Vagina (tissue), 2 donors: ENCODE results near the gene CYP26B1. TPM values are rescaled to one million over a fixed set of nuclear protein-coding genes. Genes with fewer than 3 reads are reported as not detected.

Experiments
- DNase-seq, 2 donors: peaks; one replicate each; pipeline ENCODE4 v3.0.0-alpha.2; 2017; ENCODE audit errors: extremely low spot score in 2 of 2
- H3K27ac ChIP-seq: fragments of 200-600 bp; sonication (generic); one replicate; pipeline ENCODE4 v1.5.1; 2019
- H3K27me3 ChIP-seq: fragments of 200-600 bp; sonication (generic); one replicate; pipeline ENCODE4 v1.5.1; 2019
- H3K36me3 ChIP-seq, 2 donors: fragments of 200-600 bp; sonication (generic); one replicate each; pipeline ENCODE4 v1.5.1; 2017 to 2019
- H3K4me1 ChIP-seq: fragments of 200-600 bp; sonication (generic); one replicate; pipeline ENCODE4 v1.5.1; 2019
- H3K4me3 ChIP-seq, 2 donors: fragments of 200-600 bp; sonication (generic); 1 replicate in 1 of 2; 2 replicates in 1 of 2; pipeline ENCODE4 v1.5.1; 2016 to 2019
- H3K9me3 ChIP-seq: fragments of 200-600 bp; sonication (generic); one replicate; pipeline ENCODE4 v1.5.1; 2019
- CTCF ChIP-seq, 3 experiments: fragments of 450-650 bp in 2 of 3; fragments of 200-600 bp in 1 of 3; sonication (generic) in 1 of 3; IDR thresholded peaks; one replicate each; pipeline ENCODE4 v1.5.1; 2017 to 2019; ENCODE audit warnings: antibody characterized with exemption in 3 of 3, mild to moderate bottlenecking in 2 of 3, moderate library complexity in 2 of 3
- POLR2A ChIP-seq, 2 donors: fragments of 450-650 bp; IDR thresholded peaks; one replicate each; pipeline ENCODE4 v1.6.1; 2017; ENCODE audit warnings: antibody characterized with exemption in 2 of 2, mild to moderate bottlenecking in 2 of 2, moderate library complexity in 2 of 2
- POLR2AphosphoS5 ChIP-seq, 2 donors: sonication (generic); formaldehyde crosslinking; IDR thresholded peaks; one replicate each; pipeline ENCODE4 v1.9.0; 2017; ENCODE audit warnings: antibody characterized with exemption in 2 of 2, mild to moderate bottlenecking in 2 of 2, low read depth in 1 of 2; ENCODE audit not compliant: insufficient read depth in 1 of 2
- intact Hi-C: fragments of 100-400 bp; cut with DNase I; formaldehyde crosslinking; loops from one replicate; pipeline ENCODE4 v1.15.1; 2023
- total RNA-seq: library from RNA; depleted of rRNA; stranded (reverse); fragments of >200 nt; gene quantifications from one replicate; pipeline ENCODE4 v1.2.3, GENCODE V29; 2016

CYP26B1 gene
- total RNA-seq, 1 donor from 2014 or later, result 6.9 TPM

DNA sequence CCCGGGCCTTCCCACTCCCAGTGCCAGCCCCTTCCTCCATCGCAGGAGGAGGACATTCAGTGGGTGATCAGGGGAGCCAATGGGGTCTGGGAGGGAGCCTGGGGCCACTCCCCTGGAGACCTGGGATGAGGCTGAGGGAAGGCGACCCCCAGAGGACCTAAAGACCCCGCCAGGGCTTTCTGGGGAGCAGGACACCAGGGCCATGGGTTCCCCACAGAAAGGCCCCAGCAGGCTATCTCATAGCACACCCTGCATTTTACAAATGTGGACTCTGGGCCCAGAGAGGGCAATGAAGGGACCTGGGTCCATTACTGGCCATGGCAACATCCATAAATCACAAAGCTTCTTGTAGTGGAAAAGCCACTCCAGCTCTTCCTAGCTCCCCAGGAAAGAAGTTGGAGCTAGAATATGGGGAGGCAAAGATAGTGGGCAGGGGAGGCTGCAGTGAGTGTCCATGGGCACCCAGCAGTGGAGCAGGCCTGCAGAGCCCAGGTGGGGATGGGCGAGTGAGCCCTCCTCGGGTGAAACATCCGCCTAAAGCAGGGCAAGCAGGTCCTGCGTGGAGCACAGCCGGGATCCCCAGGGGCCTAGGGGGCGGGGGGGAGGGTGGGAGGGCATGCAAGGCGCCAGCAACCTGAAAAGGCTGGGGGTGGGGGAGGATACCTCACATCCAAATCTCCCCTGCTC, 13.8 kb downstream of the CYP26B1 start:
- no peak for DNase-seq

GRCh38 chr2:72132981-72133720, 14.5 kb downstream of the CYP26B1 start:
- peaks cover 2% of the 10 kb centered on the region for H3K4me1 ChIP-seq
- H3K36me3 ChIP-seq, result no peaks in the 10 kb centered on the region
- no peaks in the 10 kb centered on the region for H3K27me3 ChIP-seq
- no peak for DNase-seq
- no peaks in the 10 kb centered on the region for H3K9me3 ChIP-seq
- TF ChIP-seq POLR2A (IDR thresholded peaks at IDR 0.05), result no peak
- TF ChIP-seq CTCF (IDR thresholded peaks at IDR 0.05), result no peak
- TF ChIP-seq POLR2AphosphoS5 (IDR thresholded peaks at IDR 0.05; ENCODE audit: insufficient read depth in 1 of 2, low read depth in 1 of 2), result no peak
- no peak overlapping the region for H3K4me3 ChIP-seq
- H3K27ac ChIP-seq, result no peak overlapping the region
- intact Hi-C loops, result no loop called here

More for the DNA sequence above, 13.8 kb downstream of the CYP26B1 start:
- no peaks in the 10 kb centered on the region for H3K36me3 ChIP-seq
- no peaks in the 10 kb centered on the region for H3K27me3 ChIP-seq
- H3K27ac ChIP-seq, result no peak overlapping the region
- peaks cover 10% of the 10 kb centered on the region for H3K4me1 ChIP-seq
- no peak overlapping the region for H3K4me3 ChIP-seq
- intact Hi-C loops, result no loop called here
- no peaks in the 10 kb centered on the region for H3K9me3 ChIP-seq
- no peak for TF ChIP-seq CTCF (IDR thresholded peaks at IDR 0.05)
- TF ChIP-seq POLR2A (IDR thresholded peaks at IDR 0.05), result no peak
- no peak for TF ChIP-seq POLR2AphosphoS5 (IDR thresholded peaks at IDR 0.05; ENCODE audit: insufficient read depth in 1 of 2, low read depth in 1 of 2)

- Histone ChIP-seq H3K36me3 (no peaks in the 10 kb centered on the region), H3K27ac (no peak overlapping the region), H3K9me3 (no peaks in the 10 kb centered on the region), H3K27me3 (no peaks in the 10 kb centered on the region), H3K4me3 (no peak overlapping the region), H3K4me1 (no peaks in the 10 kb centered on the region)
- no peak for TF ChIP-seq POLR2A (IDR thresholded peaks at IDR 0.05)
- TF ChIP-seq CTCF (IDR thresholded peaks at IDR 0.05), result no peak
- no peak for TF ChIP-seq POLR2AphosphoS5 (IDR thresholded peaks at IDR 0.05; ENCODE audit: insufficient read depth in 1 of 2, low read depth in 1 of 2)
- intact Hi-C loops, result no loop called here
- DNase-seq, result no peak
These were observed 15.5 kb downstream of the CYP26B1 start for GRCh38 chr2:72131916-72132841.

DNA sequence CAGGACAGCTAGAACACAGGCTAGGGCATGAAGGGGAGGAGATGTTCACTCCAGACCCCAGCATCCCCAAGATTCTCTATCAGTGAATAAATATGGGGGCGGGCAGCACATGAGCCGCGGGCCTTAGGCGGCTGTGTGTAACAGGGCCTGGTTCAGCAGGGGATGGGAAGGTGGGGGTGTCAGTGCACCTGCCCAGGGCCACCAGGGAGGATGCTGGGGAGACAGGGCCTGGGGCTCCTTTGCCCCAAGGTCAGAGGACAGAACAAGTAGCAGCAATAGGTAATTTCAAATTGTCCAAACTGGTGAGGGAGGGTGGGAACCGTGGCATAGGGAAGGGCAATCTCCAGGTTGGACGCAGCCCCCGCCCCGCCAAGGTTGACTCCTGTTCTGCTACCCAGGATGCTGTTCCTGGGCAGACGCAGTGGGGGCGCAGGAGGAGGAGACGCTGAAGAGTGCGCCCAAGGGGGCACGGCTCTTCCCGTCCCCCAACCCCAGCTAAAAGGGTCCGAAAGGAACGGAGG, 16.2 kb downstream of the CYP26B1 start:
- TF ChIP-seq CTCF (IDR thresholded peaks at IDR 0.05) (no peak), POLR2A (IDR thresholded peaks at IDR 0.05) (no peak), POLR2AphosphoS5 (IDR thresholded peaks at IDR 0.05; ENCODE audit: insufficient read depth in 1 of 2, low read depth in 1 of 2) (no peak)
- no peaks in the 10 kb centered on the region for H3K4me1 ChIP-seq
- no peaks in the 10 kb centered on the region for H3K9me3 ChIP-seq
- H3K4me3 ChIP-seq, result no peak overlapping the region
- H3K27me3 ChIP-seq, result no peaks in the 10 kb centered on the region
- H3K36me3 ChIP-seq, result no peaks in the 10 kb centered on the region
- H3K27ac ChIP-seq, result no peak overlapping the region
- no peak for DNase-seq
- intact Hi-C loops, result no loop called here
